ENCODE data around the gene PARD3.
A peak's percentile ranks its signal among the peaks of the same experiment; 100 is the strongest.

PARD3 gene

DNA sequence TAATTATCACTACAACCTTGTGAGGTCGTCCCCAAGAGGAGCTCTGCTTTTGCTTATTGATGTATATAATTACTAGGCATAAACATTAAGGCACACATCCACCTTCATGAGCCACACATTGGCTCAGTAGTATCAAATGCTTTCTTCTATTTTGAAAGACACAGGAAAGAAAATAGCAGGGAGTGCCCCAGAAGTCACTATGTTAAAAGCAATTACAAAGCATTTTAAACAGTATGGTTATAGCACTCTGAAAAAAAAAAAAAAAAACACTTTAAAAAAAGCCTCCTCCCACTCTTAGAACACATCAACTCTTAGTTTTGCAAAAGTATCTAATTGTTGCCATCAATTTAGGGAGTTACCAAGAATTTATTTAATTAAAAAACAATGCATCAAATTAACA lies 474.2 kb downstream of the PARD3 start:
- no peak for DNase-seq (ENCODE audit: low spot score)

- no peak for DNase-seq (ENCODE audit: low spot score)
These were observed 475.1 kb downstream of the PARD3 start for GRCh38 chr10:34339816-34340553.

- no peak for DNase-seq (ENCODE audit: low spot score)
These were observed 477.2 kb downstream of the PARD3 start for GRCh38 chr10:34337917-34338316.

DNA sequence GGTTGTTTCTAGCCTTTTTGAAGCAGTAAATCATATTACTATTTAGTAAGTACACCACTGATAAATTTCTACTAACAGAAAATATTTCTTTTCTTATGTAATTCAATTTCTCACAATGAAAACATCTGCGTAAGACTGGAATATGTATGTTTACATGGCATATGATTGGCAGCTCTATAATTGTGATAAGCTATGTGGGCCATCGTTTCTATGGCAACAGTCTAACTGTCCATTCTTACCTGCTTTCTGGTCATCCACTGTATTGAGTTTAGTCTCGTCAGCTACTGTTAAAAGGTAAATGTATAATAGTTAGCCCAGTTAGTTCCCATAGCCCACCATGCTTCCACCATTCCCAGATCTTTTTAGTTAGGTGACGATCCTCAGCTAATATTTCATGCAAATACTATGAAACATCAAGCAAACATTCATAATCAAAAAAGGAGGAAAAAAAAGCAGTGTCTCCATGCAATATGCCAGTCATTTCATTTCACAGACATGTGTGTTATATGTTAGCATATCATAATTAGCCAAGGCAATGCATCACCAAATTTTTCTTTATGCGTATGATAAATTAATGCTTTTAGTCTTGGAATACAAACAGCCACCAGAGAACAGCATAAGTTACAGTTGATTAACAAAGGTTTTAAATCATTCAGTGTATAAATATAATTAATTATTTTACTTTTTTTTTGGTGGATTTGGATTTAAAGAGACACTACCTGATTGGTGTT lies 479.0 kb downstream of the PARD3 start:
- DNase-seq (ENCODE audit: low spot score), result no peak

DNA sequence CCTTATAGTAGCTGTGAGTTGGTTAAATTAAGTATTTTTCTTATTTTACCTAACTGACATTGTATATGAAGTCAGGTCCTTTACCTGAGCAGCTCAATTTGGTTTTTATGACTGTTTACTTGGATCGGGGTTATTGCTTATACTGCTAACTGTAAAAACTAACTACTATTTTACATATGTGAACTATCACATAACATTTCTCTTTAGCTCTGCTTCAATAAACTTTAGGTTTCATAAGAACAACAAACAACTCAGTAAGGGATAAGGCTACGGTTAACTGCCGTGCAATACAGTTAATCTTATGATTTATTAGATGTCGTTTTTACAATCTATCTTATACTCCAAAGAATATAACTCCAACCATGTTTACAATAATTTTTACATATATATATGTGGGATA lies 480.2 kb downstream of the PARD3 start:
- no peak for DNase-seq (ENCODE audit: low spot score)

GRCh38 chr10:34333513-34333912 lies 481.6 kb downstream of the PARD3 start:
- DNase-seq (ENCODE audit: low spot score), result no peak

GRCh38 chr10:34327184-34327583 lies 487.9 kb downstream of the PARD3 start:
- no peak for DNase-seq (ENCODE audit: low spot score)

DNA sequence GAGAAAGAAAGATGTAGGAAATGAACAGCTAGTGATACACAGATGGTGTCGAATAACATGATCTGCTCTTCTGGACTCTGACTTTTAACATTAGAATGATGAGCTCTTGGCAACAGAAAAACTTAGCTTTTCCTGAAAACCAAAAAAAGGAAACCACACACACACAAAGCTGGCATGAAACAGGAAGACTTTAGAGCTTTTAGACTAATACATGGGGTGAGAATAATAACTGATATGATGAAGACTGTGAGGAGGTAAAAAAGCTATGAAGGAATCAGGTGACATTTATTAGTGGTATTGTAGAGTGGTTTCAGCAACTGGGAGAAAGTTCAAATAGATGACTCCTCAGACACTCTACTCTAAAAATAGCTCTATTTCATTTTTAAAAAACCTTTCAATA lies 491.9 kb downstream of the PARD3 start:
- no peak for DNase-seq (ENCODE audit: low spot score)

- no peak for DNase-seq (ENCODE audit: low spot score)
These were observed 494.8 kb downstream of the PARD3 start for GRCh38 chr10:34320265-34320664.

DNA sequence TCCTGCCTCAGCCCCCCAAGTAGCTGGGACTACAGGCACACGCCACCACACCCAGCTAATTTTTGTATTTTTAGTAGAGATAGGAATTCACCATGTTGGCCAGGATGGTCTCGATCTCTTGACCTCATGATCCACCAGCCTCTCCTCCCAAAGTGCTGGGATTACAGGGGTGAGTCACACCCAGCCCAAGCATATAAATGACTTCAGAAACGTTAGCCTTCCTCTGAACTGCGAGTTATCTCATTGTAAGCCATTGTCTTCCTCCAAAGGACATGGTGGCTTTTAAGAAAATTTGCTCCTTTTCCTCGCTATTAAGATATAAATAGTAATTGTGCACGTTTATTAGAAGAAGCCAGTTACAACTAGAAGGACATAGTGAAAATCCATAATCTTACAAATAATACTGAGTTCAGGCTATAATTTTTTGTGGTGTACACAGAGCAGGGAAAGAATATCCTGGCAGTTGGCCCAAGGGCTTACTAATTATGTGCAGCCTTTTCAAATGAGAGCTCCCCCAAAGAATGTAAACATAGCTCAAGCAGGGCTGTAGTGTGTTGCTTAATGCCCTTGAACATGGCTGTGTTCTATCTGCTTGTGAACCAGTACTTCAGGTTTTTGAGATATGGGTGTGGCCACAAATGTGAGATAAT lies 495.8 kb downstream of the PARD3 start:
- no peak for DNase-seq (ENCODE audit: low spot score)

- no peak for DNase-seq (ENCODE audit: low spot score)
These were observed 498.9 kb downstream of the PARD3 start for GRCh38 chr10:34316154-34316553.

GRCh38 chr10:34314457-34314856 lies 500.6 kb downstream of the PARD3 start:
- DNase-seq (ENCODE audit: low spot score), result no peak

DNA sequence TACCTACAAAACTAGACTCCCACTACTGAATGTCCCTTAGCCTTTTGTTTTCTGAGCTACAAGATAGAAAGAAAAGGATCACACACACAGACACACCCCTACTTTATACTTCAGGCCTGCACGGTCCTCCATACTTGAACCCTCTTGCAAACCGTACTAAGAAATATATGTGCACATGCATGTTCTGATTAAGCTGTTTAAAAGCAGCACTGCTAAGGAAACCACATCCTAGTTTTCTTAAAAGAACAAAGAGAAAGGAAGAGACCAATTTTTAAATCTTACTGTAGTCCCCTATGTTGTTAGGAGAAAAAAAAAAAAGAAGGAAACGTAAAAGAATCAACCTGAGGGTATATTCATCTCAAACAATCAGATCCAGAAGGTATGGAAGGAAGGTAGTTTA lies 501.2 kb downstream of the PARD3 start:
- no peak for DNase-seq (ENCODE audit: low spot score)

- DNase-seq (ENCODE audit: low spot score), result no peak
These were observed 501.7 kb downstream of the PARD3 start for GRCh38 chr10:34313353-34313752.

GRCh38 chr10:34311679-34312078 lies 503.4 kb downstream of the PARD3 start:
- no peak for DNase-seq (ENCODE audit: low spot score)

DNA sequence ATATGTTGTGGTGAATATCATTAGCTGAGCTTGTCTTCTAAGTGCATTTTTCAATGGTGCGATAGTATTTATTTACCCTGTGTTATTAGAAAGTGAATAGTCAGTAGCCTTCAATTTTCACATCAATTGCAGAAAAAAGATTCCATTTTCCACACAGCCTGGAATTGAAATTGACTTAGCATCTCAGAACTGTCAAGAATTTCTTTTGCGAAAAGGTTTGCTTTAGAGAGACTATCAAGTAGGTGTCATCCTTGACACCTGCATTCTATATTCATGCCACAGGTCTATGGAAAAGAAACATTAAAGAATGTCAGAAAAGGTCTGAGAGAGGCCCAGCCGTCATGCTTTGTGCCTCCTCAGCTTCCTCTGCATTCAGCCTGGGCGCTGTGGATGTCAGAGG lies 504.9 kb downstream of the PARD3 start:
- no peak for DNase-seq (ENCODE audit: low spot score)

- no peak for DNase-seq (ENCODE audit: low spot score)
These were observed 509.9 kb downstream of the PARD3 start for GRCh38 chr10:34305189-34305588.

DNA sequence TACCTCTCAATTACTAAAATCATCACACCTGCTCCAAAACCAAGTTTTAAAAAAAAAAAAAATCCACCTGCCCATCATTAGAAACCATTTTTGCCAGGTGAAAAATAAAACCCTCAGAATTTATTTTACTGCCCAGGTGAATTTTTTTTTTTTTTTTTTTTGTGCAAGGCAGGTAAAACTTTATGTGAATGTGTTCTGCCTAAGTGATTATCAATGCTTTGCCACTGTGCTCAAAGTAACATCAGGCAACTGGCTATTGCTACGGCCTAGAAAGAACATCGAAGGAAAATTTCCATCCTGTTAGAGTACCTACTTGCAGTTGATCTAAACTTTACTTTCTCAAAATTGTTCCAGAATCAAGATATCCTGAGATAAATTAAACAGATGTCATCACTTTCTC lies 512.1 kb downstream of the PARD3 start:
- DNase-seq (ENCODE audit: low spot score), result no peak

- no peak for DNase-seq (ENCODE audit: low spot score)
These were observed 515.9 kb downstream of the PARD3 start for GRCh38 chr10:34299105-34299611.

GRCh38 chr10:34298346-34298818 lies 516.7 kb downstream of the PARD3 start:
- no peak for DNase-seq (ENCODE audit: low spot score)

DNA sequence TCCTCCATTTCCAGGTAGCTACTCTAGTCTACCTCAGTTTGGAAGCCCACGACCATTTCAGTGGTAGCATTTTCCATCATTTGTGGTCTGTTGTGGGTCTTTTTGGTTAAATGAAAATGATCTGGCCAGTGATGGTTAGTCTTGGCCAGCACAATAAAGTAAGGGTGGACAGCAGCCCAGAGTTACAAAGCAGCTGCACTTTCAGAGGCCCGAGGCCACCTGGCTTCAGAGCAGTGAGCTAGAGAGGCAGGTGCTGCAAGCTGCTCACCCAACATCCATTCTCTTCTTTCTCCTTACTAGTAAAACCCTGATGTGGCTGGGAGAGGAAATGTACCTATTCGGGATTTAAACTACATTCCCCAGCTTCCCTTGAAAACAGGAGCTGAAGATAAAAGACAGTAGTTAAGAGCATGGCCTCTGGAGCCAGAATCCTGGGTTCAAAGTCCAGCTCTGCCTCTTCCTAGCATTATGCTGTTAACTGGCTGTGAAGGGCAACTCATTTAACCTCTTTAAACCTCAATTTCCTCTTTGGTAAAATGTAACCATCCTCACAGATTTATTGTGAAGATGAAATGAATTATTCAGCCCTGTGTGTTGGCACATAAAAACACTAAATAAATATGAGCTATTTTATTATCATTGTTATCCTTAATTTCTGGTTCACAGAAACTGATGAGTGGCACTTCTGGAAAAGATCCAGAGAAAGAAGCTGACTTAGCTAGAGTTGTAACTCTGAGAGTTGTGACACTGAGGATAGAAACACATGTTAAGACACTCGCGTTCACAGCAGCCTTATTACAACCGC lies 517.4 kb downstream of the PARD3 start:
- DNase-seq (ENCODE audit: low spot score), result peak; percentile 23

DNA sequence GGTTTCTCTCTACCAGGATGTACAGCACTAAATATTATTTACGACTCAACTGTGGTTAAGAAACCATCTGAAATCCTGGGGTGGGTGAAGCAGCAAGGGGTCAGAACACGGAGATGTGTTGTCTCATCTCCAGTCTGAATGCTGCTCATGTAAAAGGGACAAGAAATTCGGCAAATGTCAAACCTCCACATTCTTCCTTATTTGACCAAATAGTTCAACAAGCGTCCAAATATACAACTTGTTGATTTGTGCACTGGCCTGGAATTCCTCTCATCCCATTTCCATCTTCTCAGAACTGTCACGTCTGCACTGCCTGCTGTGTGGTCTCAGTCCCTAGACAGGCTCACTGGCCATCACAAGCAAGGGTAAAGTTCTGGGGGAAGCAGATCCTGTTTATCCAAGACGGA lies 520.0 kb downstream of the PARD3 start:
- no peak for DNase-seq (ENCODE audit: low spot score)

All from SW480 (cell line).